Activated CD8-positive, alpha-beta T cell treated with anti-CD3 and anti-CD28 coated beads, Interleukin-2, amount 10 ng/mL, durations not matched to agents 7 days and 5 days (primary cell): ENCODE measurements around the gene AGBL1. TPM values are rescaled to one million over a fixed set of nuclear protein-coding genes. Genes with fewer than 3 reads are reported as not detected.

Source experiments
- ATAC-seq: fragments of 150-1000 bp; cut with Tn5 transposase; one replicate; pipeline ENCODE4 v1.10.0; 2021; ENCODE audit warnings: moderate library complexity
- CTCF ChIA-PET: fragments of 350-600 bp; sonication (Branson Sonifier 250); formaldehyde crosslinking; loops from one replicate; lab custom pipeline; 2021; ENCODE audit warnings: antibody characterized with exemption; lab: Charles Lee
- POLR2A ChIA-PET: fragments of 350-600 bp; sonication (Branson Sonifier 250); formaldehyde crosslinking; loops from one replicate; lab custom pipeline; 2021; ENCODE audit warnings: antibody characterized with exemption; lab: Charles Lee
- DNase-seq: peaks from one replicate; pipeline ENCODE4 v3.0.0-alpha.2; 2020
- H3K27ac Mint-ChIP-seq: one replicate; pipeline ENCODE4 v1.8.0; 2021; ENCODE audit warnings: mild to moderate bottlenecking, mixed read lengths
- H3K27me3 Mint-ChIP-seq: one replicate; pipeline ENCODE4 v1.8.0; 2021; ENCODE audit warnings: low read depth, mixed read lengths
- H3K36me3 Mint-ChIP-seq: one replicate; pipeline ENCODE4 v1.8.0; 2021; ENCODE audit warnings: low read depth, mixed read lengths
- H3K4me1 Mint-ChIP-seq: one replicate; pipeline ENCODE4 v1.8.0; 2021; ENCODE audit warnings: low read depth, mixed read lengths
- H3K4me3 Mint-ChIP-seq: one replicate; pipeline ENCODE4 v1.8.0; 2021; ENCODE audit warnings: mild to moderate bottlenecking, mixed read lengths
- H3K9me3 Mint-ChIP-seq: one replicate; pipeline ENCODE4 v1.8.0; 2022; ENCODE audit warnings: mixed read lengths; ENCODE audit not compliant: insufficient read depth
- total RNA-seq, 2 experiments: library from RNA; stranded (reverse); gene quantifications; one replicate each; pipeline ENCODE4 v1.2.3, GENCODE V29; 2021

AGBL1 gene
- total RNA-seq, 2 experiments from 2014 or later = not detected

GRCh38 chr15:86154705-86155104 lies 75.0 kb downstream of the AGBL1 start:
- ATAC-seq (no peak), DNase-seq (no peak)
- POLR2A ChIA-PET = no interaction called here
- H3K27me3 Mint-ChIP-seq = no peaks in the 10 kb centered on the region
- no peak overlapping the region for H3K27ac Mint-ChIP-seq
- no peaks in the 10 kb centered on the region for H3K36me3 Mint-ChIP-seq
- CTCF ChIA-PET = no interaction called here
- H3K4me3 Mint-ChIP-seq = no peak overlapping the region
- no peaks in the 10 kb centered on the region for H3K9me3 Mint-ChIP-seq
- no peaks in the 10 kb centered on the region for H3K4me1 Mint-ChIP-seq

- Mint-ChIP-seq H3K27me3 (no peaks in the 10 kb centered on the region), H3K4me3 (no peak overlapping the region), H3K9me3 (no peaks in the 10 kb centered on the region), H3K4me1 (no peaks in the 10 kb centered on the region), H3K36me3 (no peaks in the 10 kb centered on the region), H3K27ac (no peak overlapping the region)
- ChIA-PET POLR2A (no interaction called here), CTCF (no interaction called here)
- DNase-seq (no peak), ATAC-seq (no peak)
These were observed 75.9 kb downstream of the AGBL1 start for GRCh38 chr15:86155551-86155950.

- Mint-ChIP-seq H3K36me3 (no peaks in the 10 kb centered on the region), H3K4me3 (no peak overlapping the region), H3K9me3 (no peaks in the 10 kb centered on the region), H3K4me1 (no peaks in the 10 kb centered on the region), H3K27me3 (peaks cover 2% of the 10 kb centered on the region), H3K27ac (no peak overlapping the region)
- ChIA-PET POLR2A (no interaction called here), CTCF (no interaction called here)
- DNase-seq = no peak
- no peak for ATAC-seq
These were observed 78.1 kb downstream of the AGBL1 start for GRCh38 chr15:86157606-86158293.

- Mint-ChIP-seq H3K27ac (no peak overlapping the region), H3K4me3 (no peak overlapping the region), H3K36me3 (no peaks in the 10 kb centered on the region), H3K9me3 (no peaks in the 10 kb centered on the region), H3K4me1 (no peaks in the 10 kb centered on the region), H3K27me3 (peaks cover 2% of the 10 kb centered on the region)
- no peak for ATAC-seq
- DNase-seq = no peak
- ChIA-PET CTCF (no interaction called here), POLR2A (no interaction called here)
These were observed 79.8 kb downstream of the AGBL1 start for GRCh38 chr15:86159468-86159867.

GRCh38 chr15:86161250-86161649 lies 81.6 kb downstream of the AGBL1 start:
- DNase-seq = no peak
- no peaks in the 10 kb centered on the region for H3K36me3 Mint-ChIP-seq
- no peak for ATAC-seq
- POLR2A ChIA-PET = no interaction called here
- H3K4me3 Mint-ChIP-seq = no peak overlapping the region
- H3K4me1 Mint-ChIP-seq = no peaks in the 10 kb centered on the region
- no peaks in the 10 kb centered on the region for H3K9me3 Mint-ChIP-seq
- CTCF ChIA-PET = no interaction called here
- peaks cover 2% of the 10 kb centered on the region for H3K27me3 Mint-ChIP-seq
- H3K27ac Mint-ChIP-seq = no peak overlapping the region

- no peak overlapping the region for H3K4me3 Mint-ChIP-seq
- H3K27me3 Mint-ChIP-seq = peaks cover 2% of the 10 kb centered on the region
- no peak overlapping the region for H3K27ac Mint-ChIP-seq
- H3K36me3 Mint-ChIP-seq = no peaks in the 10 kb centered on the region
- no peaks in the 10 kb centered on the region for H3K4me1 Mint-ChIP-seq
- ATAC-seq (no peak), DNase-seq (no peak)
- POLR2A ChIA-PET = no interaction called here
- H3K9me3 Mint-ChIP-seq = no peaks in the 10 kb centered on the region
- CTCF ChIA-PET = no interaction called here
These were observed 82.5 kb downstream of the AGBL1 start for GRCh38 chr15:86162172-86162591.

GRCh38 chr15:86162641-86163040 lies 83.0 kb downstream of the AGBL1 start:
- Mint-ChIP-seq H3K9me3 (no peaks in the 10 kb centered on the region), H3K27ac (no peak overlapping the region), H3K36me3 (no peaks in the 10 kb centered on the region), H3K27me3 (peaks cover 2% of the 10 kb centered on the region), H3K4me1 (no peaks in the 10 kb centered on the region), H3K4me3 (no peak overlapping the region)
- CTCF ChIA-PET = no interaction called here
- DNase-seq (no peak), ATAC-seq (no peak)
- POLR2A ChIA-PET = no interaction called here

- Mint-ChIP-seq H3K36me3 (no peaks in the 10 kb centered on the region), H3K9me3 (no peaks in the 10 kb centered on the region), H3K4me3 (no peak overlapping the region), H3K27me3 (peaks cover 2% of the 10 kb centered on the region), H3K27ac (no peak overlapping the region), H3K4me1 (no peaks in the 10 kb centered on the region)
- ChIA-PET CTCF (no interaction called here), POLR2A (no interaction called here)
- no peak for DNase-seq
- no peak for ATAC-seq
These were observed 84.1 kb downstream of the AGBL1 start for GRCh38 chr15:86163816-86164215.

- Mint-ChIP-seq H3K27me3 (peaks cover 2% of the 10 kb centered on the region), H3K36me3 (no peaks in the 10 kb centered on the region), H3K27ac (no peak overlapping the region), H3K4me1 (no peaks in the 10 kb centered on the region), H3K9me3 (no peaks in the 10 kb centered on the region), H3K4me3 (no peak overlapping the region)
- no peak for ATAC-seq
- no peak for DNase-seq
- POLR2A ChIA-PET = no interaction called here
- CTCF ChIA-PET = no interaction called here
These were observed 84.7 kb downstream of the AGBL1 start for GRCh38 chr15:86164232-86164898.

GRCh38 chr15:86165265-86166211 lies 85.9 kb downstream of the AGBL1 start:
- H3K36me3 Mint-ChIP-seq = no peaks in the 10 kb centered on the region
- H3K27me3 Mint-ChIP-seq = peaks cover 2% of the 10 kb centered on the region
- DNase-seq (no peak), ATAC-seq (no peak)
- H3K4me3 Mint-ChIP-seq = no peak overlapping the region
- H3K27ac Mint-ChIP-seq = no peak overlapping the region
- no peaks in the 10 kb centered on the region for H3K9me3 Mint-ChIP-seq
- CTCF ChIA-PET = no interaction called here
- POLR2A ChIA-PET = no interaction called here
- H3K4me1 Mint-ChIP-seq = no peaks in the 10 kb centered on the region

- ATAC-seq (no peak), DNase-seq (no peak)
- ChIA-PET CTCF (no interaction called here), POLR2A (no interaction called here)
- H3K4me3 Mint-ChIP-seq = no peak overlapping the region
- no peaks in the 10 kb centered on the region for H3K27me3 Mint-ChIP-seq
- H3K4me1 Mint-ChIP-seq = no peaks in the 10 kb centered on the region
- H3K36me3 Mint-ChIP-seq = no peaks in the 10 kb centered on the region
- no peaks in the 10 kb centered on the region for H3K9me3 Mint-ChIP-seq
- H3K27ac Mint-ChIP-seq = no peak overlapping the region
These were observed 88.2 kb downstream of the AGBL1 start for GRCh38 chr15:86167841-86168240.

- no peaks in the 10 kb centered on the region for H3K4me1 Mint-ChIP-seq
- POLR2A ChIA-PET = no interaction called here
These were observed 99.2 kb downstream of the AGBL1 start for GRCh38 chr15:86178845-86179244.

More at GRCh38 chr15:86178845-86179244, 99.2 kb downstream of the AGBL1 start:
- CTCF ChIA-PET = no interaction called here
- Mint-ChIP-seq H3K27ac (no peak overlapping the region), H3K36me3 (no peaks in the 10 kb centered on the region), H3K4me3 (no peak overlapping the region), H3K9me3 (no peaks in the 10 kb centered on the region), H3K27me3 (peaks cover 7% of the 10 kb centered on the region)
- DNase-seq (no peak), ATAC-seq (no peak)
